T-helper 17 cell (primary cell): Measurements from ENCODE around the gene ZFAND3. TPM values are rescaled to one million over a fixed set of nuclear protein-coding genes. Genes with fewer than 3 reads are reported as not detected.
"Not testable (repeated sequence)": the region's sequence is repeated elsewhere in the genome, so short reads cannot be mapped to it uniquely, and the experiment has no call there.

Source experiments
- ATAC-seq: fragments of 150-1000 bp; cut with Tn5 transposase; 2 replicates; pipeline ENCODE4 v1.10.0; 2021; ENCODE audit warnings: mild to moderate bottlenecking, moderate library complexity
- DNase-seq, 3 donors: peaks; one replicate each; pipeline versions ENCODE4 v3.0.0 to v3.0.0-alpha.2; 2020 to 2021
- H3K9me3 ChIP-seq: one replicate; pipeline ENCODE4 v1.7.0; 2013; ENCODE audit warnings: low read length, mild to moderate bottlenecking; ENCODE audit not compliant: control insufficient read depth, poor library complexity, severe bottlenecking
- H3K27ac Mint-ChIP-seq: one replicate; pipeline ENCODE4 v1.8.0; 2022; ENCODE audit warnings: mild to moderate bottlenecking, moderate library complexity, mixed read lengths
- H3K27me3 Mint-ChIP-seq: one replicate; pipeline ENCODE4 v1.8.0; 2022; ENCODE audit warnings: mixed read lengths
- H3K36me3 Mint-ChIP-seq: one replicate; pipeline ENCODE4 v1.8.0; 2022; ENCODE audit warnings: low read depth, mixed read lengths
- H3K4me1 Mint-ChIP-seq: one replicate; pipeline ENCODE4 v1.8.0; 2022; ENCODE audit warnings: mild to moderate bottlenecking, mixed read lengths
- H3K4me3 Mint-ChIP-seq: one replicate; pipeline ENCODE4 v1.8.0; 2022; ENCODE audit warnings: mild to moderate bottlenecking, moderate library complexity, mixed read lengths
- total RNA-seq, 4 donors: library from RNA in 2 of 4; stranded (reverse) in 2 of 4; gene quantifications; one replicate each; pipeline ENCODE4 v1.2.3 and lab custom pipeline; 2022 to 2026

ZFAND3 gene
- total RNA-seq, 2 donors from 2014 or later: 48.6 to 61.0 TPM

- H3K4me3 Mint-ChIP-seq: no peak overlapping the region
- H3K9me3 ChIP-seq: no peaks in the 10 kb centered on the region
- no peaks in the 10 kb centered on the region for H3K36me3 Mint-ChIP-seq
- ATAC-seq (no peak), DNase-seq (no peak)
- no peak overlapping the region for H3K27ac Mint-ChIP-seq
- peaks cover 18% of the 10 kb centered on the region for H3K4me1 Mint-ChIP-seq
- no peaks in the 10 kb centered on the region for H3K27me3 Mint-ChIP-seq
These were observed 65.0 kb downstream of the ZFAND3 start for GRCh38 chr6:37884548-37884947.

- Mint-ChIP-seq H3K4me3 (no peak overlapping the region), H3K36me3 (no peaks in the 10 kb centered on the region), H3K4me1 (peaks cover 13% of the 10 kb centered on the region), H3K27me3 (no peaks in the 10 kb centered on the region), H3K27ac (peak overlapping the region; percentile 41)
- no peak for DNase-seq
- ATAC-seq: no peak
- no peaks in the 10 kb centered on the region for H3K9me3 ChIP-seq
These were observed 69.5 kb downstream of the ZFAND3 start for GRCh38 chr6:37889051-37889450.

GRCh38 chr6:37889486-37889885, 70.0 kb downstream of the ZFAND3 start:
- peaks cover 13% of the 10 kb centered on the region for H3K4me1 Mint-ChIP-seq

GRCh38 chr6:37891072-37891471, 71.5 kb downstream of the ZFAND3 start:
- DNase-seq (no peak), ATAC-seq (no peak)
- peaks cover 5% of the 10 kb centered on the region for H3K9me3 ChIP-seq
- no peak overlapping the region for H3K27ac Mint-ChIP-seq
- H3K27me3 Mint-ChIP-seq: no peaks in the 10 kb centered on the region
- H3K36me3 Mint-ChIP-seq: peaks cover 2% of the 10 kb centered on the region
- H3K4me3 Mint-ChIP-seq: no peak overlapping the region
- H3K4me1 Mint-ChIP-seq: peaks cover 13% of the 10 kb centered on the region

More at GRCh38 chr6:37889486-37889885, 70.0 kb downstream of the ZFAND3 start:
- peaks cover 3% of the 10 kb centered on the region for H3K9me3 ChIP-seq
- no peak for DNase-seq
- Mint-ChIP-seq H3K27me3 (no peaks in the 10 kb centered on the region), H3K4me3 (no peak overlapping the region), H3K27ac (peak overlapping the region; percentile 41), H3K36me3 (peaks cover 2% of the 10 kb centered on the region)
- ATAC-seq: no peak

- H3K4me3 Mint-ChIP-seq: no peak overlapping the region
- H3K27ac Mint-ChIP-seq: no peak overlapping the region
- peaks cover 27% of the 10 kb centered on the region for H3K4me1 Mint-ChIP-seq
- peaks cover 5% of the 10 kb centered on the region for H3K36me3 Mint-ChIP-seq
- no peaks in the 10 kb centered on the region for H3K27me3 Mint-ChIP-seq
- ATAC-seq (no peak), DNase-seq (no peak)
- H3K9me3 ChIP-seq: peaks cover 5% of the 10 kb centered on the region
These were observed 73.7 kb downstream of the ZFAND3 start for GRCh38 chr6:37893257-37893656.

GRCh38 chr6:37893734-37894133, 74.2 kb downstream of the ZFAND3 start:
- peaks cover 23% of the 10 kb centered on the region for H3K4me1 Mint-ChIP-seq

GRCh38 chr6:37894585-37894984, 75.1 kb downstream of the ZFAND3 start:
- peaks cover 5% of the 10 kb centered on the region for H3K36me3 Mint-ChIP-seq
- DNase-seq (no peak), ATAC-seq (no peak)
- H3K27ac Mint-ChIP-seq: no peak overlapping the region
- peaks cover 5% of the 10 kb centered on the region for H3K9me3 ChIP-seq
- H3K27me3 Mint-ChIP-seq: no peaks in the 10 kb centered on the region
- H3K4me1 Mint-ChIP-seq: peaks cover 18% of the 10 kb centered on the region
- no peak overlapping the region for H3K4me3 Mint-ChIP-seq

More at GRCh38 chr6:37893734-37894133, 74.2 kb downstream of the ZFAND3 start:
- H3K27me3 Mint-ChIP-seq, H3K4me3 Mint-ChIP-seq, H3K9me3 ChIP-seq, H3K36me3 Mint-ChIP-seq, H3K27ac Mint-ChIP-seq, DNase-seq, ATAC-seq: not testable (repeated sequence)

- no peak overlapping the region for H3K27ac Mint-ChIP-seq
- H3K4me3 Mint-ChIP-seq: no peak overlapping the region
- no peak for DNase-seq
- ATAC-seq: no peak
- peaks cover 21% of the 10 kb centered on the region for H3K4me1 Mint-ChIP-seq
- H3K36me3 Mint-ChIP-seq: peaks cover 5% of the 10 kb centered on the region
- peaks cover 5% of the 10 kb centered on the region for H3K9me3 ChIP-seq
- H3K27me3 Mint-ChIP-seq: no peaks in the 10 kb centered on the region
These were observed 77.8 kb downstream of the ZFAND3 start for GRCh38 chr6:37897321-37897720.

GRCh38 chr6:37897818-37898515, 78.4 kb downstream of the ZFAND3 start:
- Mint-ChIP-seq H3K27ac (no peak overlapping the region), H3K36me3 (peaks cover 5% of the 10 kb centered on the region), H3K4me1 (peaks cover 21% of the 10 kb centered on the region), H3K4me3 (no peak overlapping the region), H3K27me3 (no peaks in the 10 kb centered on the region)
- DNase-seq (no peak), ATAC-seq (no peak)
- H3K9me3 ChIP-seq: peaks cover 5% of the 10 kb centered on the region

- DNase-seq (no peak), ATAC-seq (no peak)
- peaks cover 29% of the 10 kb centered on the region for H3K4me1 Mint-ChIP-seq
- H3K27ac Mint-ChIP-seq: peak overlapping the region; percentile 14
- no peaks in the 10 kb centered on the region for H3K9me3 ChIP-seq
- H3K36me3 Mint-ChIP-seq: peaks cover 2% of the 10 kb centered on the region
- no peaks in the 10 kb centered on the region for H3K27me3 Mint-ChIP-seq
- no peak overlapping the region for H3K4me3 Mint-ChIP-seq
These were observed 84.1 kb downstream of the ZFAND3 start for GRCh38 chr6:37903351-37904340.

- ATAC-seq: no peak
- no peak for DNase-seq
- Mint-ChIP-seq H3K4me3 (no peak overlapping the region), H3K4me1 (peaks cover 36% of the 10 kb centered on the region), H3K27ac (no peak overlapping the region), H3K36me3 (peaks cover 2% of the 10 kb centered on the region), H3K27me3 (no peaks in the 10 kb centered on the region)
- no peaks in the 10 kb centered on the region for H3K9me3 ChIP-seq
These were observed 85.1 kb downstream of the ZFAND3 start for GRCh38 chr6:37904590-37904989.

- Mint-ChIP-seq H3K4me1 (peaks cover 37% of the 10 kb centered on the region), H3K27ac (no peak overlapping the region), H3K36me3 (peaks cover 2% of the 10 kb centered on the region)
These were observed 86.6 kb downstream of the ZFAND3 start for GRCh38 chr6:37906121-37906520.

GRCh38 chr6:37910998-37911397, 91.5 kb downstream of the ZFAND3 start:
- H3K9me3 ChIP-seq: no peaks in the 10 kb centered on the region
- no peak overlapping the region for H3K27ac Mint-ChIP-seq
- H3K4me1 Mint-ChIP-seq: peaks cover 50% of the 10 kb centered on the region
- H3K27me3 Mint-ChIP-seq: no peaks in the 10 kb centered on the region
- no peak for DNase-seq
- no peak for ATAC-seq
- peaks cover 2% of the 10 kb centered on the region for H3K36me3 Mint-ChIP-seq
- H3K4me3 Mint-ChIP-seq: no peak overlapping the region

More at GRCh38 chr6:37906121-37906520, 86.6 kb downstream of the ZFAND3 start:
- no peak for ATAC-seq
- no peak overlapping the region for H3K4me3 Mint-ChIP-seq
- no peak for DNase-seq
- H3K27me3 Mint-ChIP-seq: no peaks in the 10 kb centered on the region
- no peaks in the 10 kb centered on the region for H3K9me3 ChIP-seq
